ENCODE measurements around the gene CD69. TPM values are rescaled to one million over a fixed set of nuclear protein-coding genes. Genes with fewer than 3 reads are reported as not detected.

The CD69 gene
- total and polyA plus RNA-seq, 4 donors: 1.3 to 2.7 (median 1.7) TPM

DNA sequence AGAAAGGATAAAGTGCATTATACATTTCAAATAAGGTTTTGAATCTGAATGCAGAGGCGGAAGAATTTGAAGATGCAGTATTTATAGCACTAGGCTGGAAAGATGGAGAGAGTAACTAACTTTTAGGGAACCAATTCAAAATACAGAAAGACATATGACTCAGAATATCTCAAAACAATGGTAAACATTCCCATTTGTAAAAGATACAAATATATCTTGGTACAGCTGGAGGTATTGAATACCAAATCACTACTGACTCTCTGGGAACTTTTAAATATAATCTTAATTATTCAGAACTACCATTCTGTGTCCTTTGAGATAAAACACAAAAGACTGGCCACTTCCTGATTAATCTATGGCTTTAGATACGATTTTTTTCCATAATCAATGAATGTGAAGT is 5.1 kb downstream of the CD69 start:
- H3K9me3 ChIP-seq (ENCODE audit: control insufficient read depth in 4 of 4, low read length in 3 of 4): no peaks in the 10 kb centered on the region
- H3K36me3 ChIP-seq (ENCODE audit: control insufficient read depth in 4 of 4, insufficient read depth in 3 of 4, low read depth in 1 of 4, low read length in 3 of 4): peaks cover 0 to 1% (median 0%) of the 10 kb centered on the region in 4 donors
- peaks cover 0 to under 1% (median 0%) of the 10 kb centered on the region in 4 donors for H3K27me3 ChIP-seq (ENCODE audit: control insufficient read depth in 4 of 4, insufficient read depth in 4 of 4, low read length in 3 of 4)
- no peak for DNase-seq (ENCODE audit: low spot score)
- H3K9ac ChIP-seq (ENCODE audit: low read depth in 1 of 2, low read length in 2 of 2): no peak overlapping the region
- WGBS: 62% methylated on average over 2 of the region's 2 CpGs
- TF ChIP-seq GABPA (IDR thresholded peaks at IDR 0.05 in 1 of 2, conservative IDR thresholded peaks at IDR 0.05 in 1 of 2) (no peak), EGR1 (IDR thresholded peaks at IDR 0.05; ENCODE audit: low read depth in 2 of 2) (no peak), HNF4A (conservative IDR thresholded peaks at IDR 0.05) (no peak), REST (IDR thresholded peaks at IDR 0.05) (no peak), NR2F2 (IDR thresholded peaks at IDR 0.05) (no peak), ZBTB33 (IDR thresholded peaks at IDR 0.05) (no peak)
- H3K4me3 ChIP-seq (ENCODE audit: low read depth in 1 of 3, low read length in 3 of 3): no peak overlapping the region
- no peak overlapping the region for H3K27ac ChIP-seq (ENCODE audit: low read depth in 1 of 2, low read length in 2 of 2)
- H3K4me1 ChIP-seq (ENCODE audit: control insufficient read depth in 4 of 4, insufficient read depth in 4 of 4, low read length in 3 of 4): peaks cover 0 to 9% (median 2%) of the 10 kb centered on the region in 4 donors

DNA sequence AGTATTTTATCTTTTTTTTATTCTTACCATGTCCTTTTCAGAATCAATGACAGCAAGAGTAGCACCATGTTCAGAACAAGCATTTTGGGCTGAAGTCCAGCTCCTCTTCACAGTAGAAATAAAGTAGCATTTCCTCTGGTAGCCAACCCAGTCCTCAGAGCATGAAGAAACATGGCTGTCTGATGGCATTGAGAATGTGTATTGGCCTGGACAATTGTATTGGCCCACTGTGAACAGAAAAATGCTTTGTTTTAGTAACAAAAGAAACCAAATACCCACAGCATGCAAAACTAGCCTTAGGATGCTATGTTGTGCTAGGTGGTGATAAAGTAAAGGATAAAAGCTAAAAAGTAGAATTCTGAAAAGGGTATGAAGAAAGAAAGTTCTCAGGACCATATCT is 5.7 kb downstream of the CD69 start:
- Histone ChIP-seq H3K9me3 (ENCODE audit: control insufficient read depth in 4 of 4, low read length in 3 of 4) (no peaks in the 10 kb centered on the region), H3K4me3 (ENCODE audit: low read depth in 1 of 3, low read length in 3 of 3) (no peak overlapping the region), H3K27me3 (ENCODE audit: control insufficient read depth in 4 of 4, insufficient read depth in 4 of 4, low read length in 3 of 4) (no peaks in the 10 kb centered on the region), H3K9ac (ENCODE audit: low read depth in 1 of 2, low read length in 2 of 2) (no peak overlapping the region), H3K36me3 (ENCODE audit: control insufficient read depth in 4 of 4, insufficient read depth in 3 of 4, low read depth in 1 of 4, low read length in 3 of 4) (peaks cover 0 to 1% (median 0%) of the 10 kb centered on the region in 4 donors), H3K27ac (ENCODE audit: low read depth in 1 of 2, low read length in 2 of 2) (no peak overlapping the region), H3K4me1 (ENCODE audit: control insufficient read depth in 4 of 4, insufficient read depth in 4 of 4, low read length in 3 of 4) (peaks cover 0 to 9% (median 3%) of the 10 kb centered on the region in 4 donors)
- no peak for TF ChIP-seq HNF4G (IDR thresholded peaks at IDR 0.05)
- TF ChIP-seq MAX (IDR thresholded peaks at IDR 0.05): no peak
- TF ChIP-seq ZBTB33 (IDR thresholded peaks at IDR 0.05): no peak
- TF ChIP-seq SP1 (IDR thresholded peaks at IDR 0.05): no peak
- no peak for DNase-seq (ENCODE audit: low spot score)
